Brain microvascular endothelial cell (primary cell): Measurements from ENCODE around the gene CBX3.
"Not testable (repeated sequence)": the region's sequence is repeated elsewhere in the genome, so short reads cannot be mapped to it uniquely, and the experiment has no call there.

Experiments used
- DNase-seq: peaks from one replicate; pipeline ENCODE4 v3.0.0-alpha.2; 2020
- H3K27ac ChIP-seq: fragments of 250-450 bp; sonication (Bioruptor Pico); 2 replicates; pipeline ENCODE4 v1.5.1; 2020; ENCODE audit warnings: mild to moderate bottlenecking, moderate library complexity
- H3K27me3 ChIP-seq: fragments of 250-450 bp; sonication (Bioruptor Pico); replicated peaks from 2 replicates; pipeline ENCODE4 v1.5.1; 2020; ENCODE audit warnings: mild to moderate bottlenecking
- H3K36me3 ChIP-seq: fragments of 250-450 bp; sonication (Bioruptor Pico); replicated peaks from 2 replicates; pipeline ENCODE4 v1.5.1; 2020; ENCODE audit warnings: mild to moderate bottlenecking
- H3K4me3 ChIP-seq: 2 replicates; pipeline ENCODE4 v1.5.1; 2011; ENCODE audit warnings: low read depth, mild to moderate bottlenecking, control low read depth, low read length, moderate library complexity
- CTCF ChIP-seq: IDR thresholded peaks from 2 replicates; pipeline ENCODE4 v1.5.1; 2011; ENCODE audit warnings: low read depth, mild to moderate bottlenecking, moderate library complexity, low read length, control low read depth, inconsistent platforms; ENCODE audit errors: missing control alignments
- in situ Hi-C: cut with HindIII; loops from 2 replicates; pipeline ENCODE4 v1.10.0; 2017; ENCODE audit warnings: low sequenced_read_pairs, low pct_ligation_motif_present

Gene CBX3

GRCh38 chr7:26169271-26169670, 32.3 kb upstream of the CBX3 start:
- Histone ChIP-seq H3K27ac (no peak overlapping the region), H3K36me3 (no peaks in the 10 kb centered on the region), H3K4me3 (no peak overlapping the region), H3K27me3 (no peaks in the 10 kb centered on the region)
- in situ Hi-C loops = no loop called here
- TF ChIP-seq CTCF = no peak
- no peak for DNase-seq

GRCh38 chr7:26170663-26171062, 30.9 kb upstream of the CBX3 start:
- H3K4me3 ChIP-seq = no peak overlapping the region
- no peak for TF ChIP-seq CTCF

GRCh38 chr7:26171601-26172000, 29.9 kb upstream of the CBX3 start:
- H3K27ac ChIP-seq = no peak overlapping the region
- DNase-seq = no peak
- in situ Hi-C loops = no loop called here
- H3K27me3 ChIP-seq = no peaks in the 10 kb centered on the region
- H3K4me3 ChIP-seq = no peak overlapping the region
- no peak for TF ChIP-seq CTCF
- H3K36me3 ChIP-seq = no peaks in the 10 kb centered on the region

More at GRCh38 chr7:26170663-26171062, 30.9 kb upstream of the CBX3 start:
- Histone ChIP-seq H3K36me3 (no peaks in the 10 kb centered on the region), H3K27ac (no peak overlapping the region), H3K27me3 (no peaks in the 10 kb centered on the region)
- DNase-seq = no peak
- in situ Hi-C loops = no loop called here

GRCh38 chr7:26172048-26172447, 29.5 kb upstream of the CBX3 start:
- no peak overlapping the region for H3K4me3 ChIP-seq
- H3K27ac ChIP-seq = no peak overlapping the region
- in situ Hi-C loops = no loop called here
- no peak for TF ChIP-seq CTCF
- H3K27me3 ChIP-seq = no peaks in the 10 kb centered on the region
- no peak for DNase-seq
- no peaks in the 10 kb centered on the region for H3K36me3 ChIP-seq

GRCh38 chr7:26175903-26176302, 25.6 kb upstream of the CBX3 start:
- in situ Hi-C loops, H3K4me3 ChIP-seq, DNase-seq, H3K36me3 ChIP-seq, H3K27ac ChIP-seq, H3K27me3 ChIP-seq: not testable (repeated sequence)

GRCh38 chr7:26176696-26177095, 24.8 kb upstream of the CBX3 start:
- in situ Hi-C loops, DNase-seq: not testable (repeated sequence)

GRCh38 chr7:26177269-26177668, 24.3 kb upstream of the CBX3 start:
- H3K27ac ChIP-seq, DNase-seq, H3K4me3 ChIP-seq, in situ Hi-C loops, H3K27me3 ChIP-seq, H3K36me3 ChIP-seq: not testable (repeated sequence)

More at GRCh38 chr7:26176696-26177095, 24.8 kb upstream of the CBX3 start:
- H3K27ac ChIP-seq, H3K27me3 ChIP-seq, H3K4me3 ChIP-seq, H3K36me3 ChIP-seq: not testable (repeated sequence)
